GM19099 (cell line): ENCODE results near the gene RGS6.

Experiments
- POLR2A ChIP-seq: IDR thresholded peaks from 3 replicates; pipeline ENCODE4 v1.6.1; 2011; ENCODE audit warnings: low read depth; ENCODE audit not compliant: insufficient read length; ENCODE audit errors: extremely low read depth

RGS6 gene

GRCh38 chr14:72420749-72421474, 488.7 kb downstream of the RGS6 start:
- no peak for TF ChIP-seq POLR2A

DNA sequence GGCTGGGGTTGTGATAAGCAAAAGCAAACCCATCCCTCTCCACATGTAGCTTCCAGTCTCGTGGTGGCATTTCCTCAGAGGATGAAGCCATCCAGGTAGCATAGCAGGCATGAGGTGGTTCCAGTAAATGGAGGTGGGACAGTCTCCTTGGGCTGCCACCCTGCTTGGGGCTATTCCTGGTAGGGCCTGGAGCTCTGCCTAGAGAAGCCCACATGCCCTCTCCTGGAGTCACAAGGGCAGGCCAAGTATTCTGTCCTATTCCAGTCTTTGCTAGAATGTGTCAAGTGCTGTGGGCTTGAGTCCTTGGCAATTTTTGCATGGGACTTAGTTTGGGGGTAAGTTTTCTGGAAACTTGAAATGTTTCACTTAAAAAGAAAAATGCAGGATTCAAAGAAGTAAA, 491.7 kb downstream of the RGS6 start:
- TF ChIP-seq POLR2A: no peak

GRCh38 chr14:72430457-72430856, 498.2 kb downstream of the RGS6 start:
- no peak for TF ChIP-seq POLR2A

GRCh38 chr14:72432748-72433147, 500.5 kb downstream of the RGS6 start:
- no peak for TF ChIP-seq POLR2A

DNA sequence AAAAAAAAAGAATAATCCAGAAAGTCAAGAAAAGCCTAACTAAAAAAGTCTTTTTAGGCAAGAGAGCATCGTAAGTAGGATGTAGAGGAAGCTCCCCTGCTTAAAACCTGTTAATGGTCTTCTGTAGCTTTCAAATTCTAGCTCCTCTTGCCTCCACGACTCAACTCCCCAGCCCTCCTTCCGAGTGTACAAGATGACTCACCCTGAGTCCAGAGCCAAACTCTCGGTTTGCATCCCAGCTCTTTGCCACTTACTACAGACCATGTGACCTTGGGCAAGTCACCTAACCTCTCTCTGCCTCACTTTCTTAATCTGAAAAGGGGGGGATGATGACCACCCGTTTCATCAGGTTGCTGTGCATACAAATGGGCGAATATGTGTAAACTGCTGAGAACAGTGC, 501.3 kb downstream of the RGS6 start:
- no peak for TF ChIP-seq POLR2A

DNA sequence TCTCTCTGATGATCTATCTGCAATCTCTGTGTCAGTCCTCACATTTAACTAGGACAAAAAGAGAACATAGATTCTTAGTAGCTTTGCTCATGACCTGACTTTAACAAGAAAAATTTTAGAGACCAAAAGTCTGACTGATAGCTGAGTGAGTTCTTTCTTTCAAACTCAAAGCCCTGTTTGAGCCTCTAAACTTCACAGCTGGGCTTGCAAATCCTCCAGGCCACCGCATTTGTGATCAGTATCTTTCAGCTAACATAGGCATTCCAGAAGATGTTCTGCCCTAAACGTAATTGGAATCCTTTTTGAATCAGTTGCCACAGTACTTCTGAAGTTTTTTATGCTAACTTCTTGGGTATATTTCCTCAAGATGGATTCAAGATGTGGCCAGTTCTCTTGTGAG, 502.6 kb downstream of the RGS6 start:
- no peak for TF ChIP-seq POLR2A

- no peak for TF ChIP-seq POLR2A
Measured at GRCh38 chr14:72439707-72440106, 507.5 kb downstream of the RGS6 start.

DNA sequence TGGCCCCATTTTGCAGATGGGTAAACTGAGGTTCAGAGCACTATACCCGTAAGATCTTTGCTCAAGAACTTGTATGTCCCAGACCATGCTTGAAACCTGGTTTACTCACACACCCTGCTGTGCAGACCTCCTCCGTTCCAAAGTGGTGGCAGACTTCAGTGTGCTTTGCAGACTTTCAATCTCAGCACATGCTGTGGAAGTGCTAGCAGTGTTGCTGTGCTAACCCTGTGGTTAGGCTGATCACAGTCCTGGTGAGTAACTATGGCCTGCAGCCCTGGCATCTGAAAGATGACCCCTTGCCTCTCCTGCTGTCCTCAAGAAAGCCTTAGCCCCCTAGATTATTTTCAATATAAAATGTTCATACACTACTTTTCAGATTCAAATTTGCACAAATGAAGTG, 511.0 kb downstream of the RGS6 start:
- no peak for TF ChIP-seq POLR2A

GRCh38 chr14:72443991-72444441, 511.8 kb downstream of the RGS6 start:
- no peak for TF ChIP-seq POLR2A

- TF ChIP-seq POLR2A: no peak
Measured at GRCh38 chr14:72444701-72445100, 512.5 kb downstream of the RGS6 start.

- no peak for TF ChIP-seq POLR2A
Measured at GRCh38 chr14:72448212-72448611, 516.0 kb downstream of the RGS6 start.

- TF ChIP-seq POLR2A: no peak
Measured at GRCh38 chr14:72450473-72451044, 518.3 kb downstream of the RGS6 start.

DNA sequence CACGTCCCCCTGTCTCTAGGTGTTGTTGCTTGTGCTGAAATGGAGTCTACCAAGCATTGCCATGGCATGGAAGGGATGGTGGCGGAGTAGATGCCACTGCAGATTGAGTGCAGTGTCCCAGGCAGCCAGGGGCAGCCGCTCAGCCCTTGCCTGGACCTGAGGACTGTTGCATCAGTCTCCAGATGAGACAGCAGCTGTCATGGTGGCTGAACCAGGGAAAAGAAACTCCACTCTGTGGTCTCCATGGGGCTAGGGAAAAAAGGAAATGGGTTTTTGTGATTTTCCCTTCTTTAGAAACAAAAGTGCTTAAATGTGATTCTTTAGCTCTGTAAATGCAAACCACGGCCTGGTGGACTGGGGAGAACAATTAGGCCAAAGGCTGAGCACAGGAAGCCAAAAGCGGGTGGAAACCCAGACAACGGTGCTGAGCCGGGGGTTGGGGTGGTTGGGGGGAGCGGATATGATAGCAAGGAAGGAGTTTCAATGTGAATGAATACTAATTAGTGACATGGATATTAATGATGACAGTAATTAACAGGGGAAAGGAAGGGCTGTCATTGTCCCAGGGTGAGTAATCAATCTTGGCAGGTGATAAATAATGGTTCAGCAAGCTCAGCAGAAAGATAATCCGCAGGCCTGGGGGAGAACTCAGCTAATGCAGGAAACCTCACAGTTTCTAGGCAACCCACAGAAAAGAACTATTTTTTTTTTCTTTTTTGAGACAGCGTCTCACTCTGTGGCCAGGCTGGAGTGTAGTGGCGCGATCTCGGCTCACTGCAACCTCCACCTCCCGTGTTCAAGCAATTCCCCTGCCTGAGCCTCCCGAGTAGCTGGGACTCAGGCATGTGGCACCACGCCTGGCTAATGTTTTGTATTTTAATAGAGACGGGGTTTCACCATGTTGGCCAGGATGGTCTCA, 519.1 kb downstream of the RGS6 start:
- no peak for TF ChIP-seq POLR2A

GRCh38 chr14:72452774-72453173, 520.5 kb downstream of the RGS6 start:
- no peak for TF ChIP-seq POLR2A

GRCh38 chr14:72454388-72455160, 522.3 kb downstream of the RGS6 start:
- TF ChIP-seq POLR2A: no peak
